Hepatocyte (in vitro differentiated cells): ENCODE data around the gene SLC8A1. TPM values are rescaled to one million over a fixed set of nuclear protein-coding genes. Genes with fewer than 3 reads are reported as not detected.

Experiments
- DNase-seq: peaks from one replicate; pipeline ENCODE4 v3.0.0-alpha.2; 2016; ENCODE audit warnings: low spot score
- H2AFZ ChIP-seq: fragments of 200-600 bp; sonication (generic); 2 replicates; pipeline ENCODE4 v1.6.0; 2016; ENCODE audit warnings: antibody characterized with exemption, mild to moderate bottlenecking
- H3K27ac ChIP-seq: fragments of 200-600 bp; sonication (generic); 2 replicates; pipeline ENCODE4 v1.5.1; 2016; ENCODE audit warnings: mild to moderate bottlenecking
- H3K27me3 ChIP-seq: fragments of 200-600 bp; sonication (generic); 2 replicates; pipeline ENCODE4 v1.6.1; 2016
- H3K36me3 ChIP-seq: fragments of 200-600 bp; sonication (generic); replicated peaks from 2 replicates; pipeline ENCODE4 v1.5.1; 2016; ENCODE audit warnings: low read depth; ENCODE audit not compliant: insufficient read depth
- H3K4me1 ChIP-seq: fragments of 200-600 bp; sonication (generic); 2 replicates; pipeline ENCODE4 v1.5.1; 2016; ENCODE audit warnings: mild to moderate bottlenecking, moderate library complexity; ENCODE audit not compliant: insufficient read depth
- H3K4me2 ChIP-seq: fragments of 200-600 bp; sonication (generic); 2 replicates; pipeline ENCODE4 v1.6.0; 2016
- H3K4me3 ChIP-seq: fragments of 200-600 bp; sonication (generic); 2 replicates; pipeline ENCODE4 v1.5.1; 2016; ENCODE audit warnings: mild to moderate bottlenecking
- H3K79me2 ChIP-seq: fragments of 200-600 bp; sonication (generic); 2 replicates; pipeline ENCODE4 v1.6.0; 2017; ENCODE audit warnings: mild to moderate bottlenecking
- H3K9me2 ChIP-seq: fragments of 200-600 bp; sonication (generic); replicated peaks from 2 replicates; pipeline ENCODE4 v1.6.0; 2017; ENCODE audit warnings: mild to moderate bottlenecking; ENCODE audit not compliant: insufficient read depth
- H3K9me3 ChIP-seq: fragments of 200-600 bp; sonication (generic); 2 replicates; pipeline ENCODE4 v1.5.1; 2016; ENCODE audit warnings: low read depth, mild to moderate bottlenecking
- H4K20me1 ChIP-seq: fragments of 200-600 bp; sonication (generic); 2 replicates; pipeline ENCODE4 v1.6.0; 2016; ENCODE audit warnings: mild to moderate bottlenecking; ENCODE audit not compliant: insufficient read depth, poor library complexity, severe bottlenecking
- CTCF ChIP-seq: fragments of 200-600 bp; sonication (generic); IDR thresholded peaks from 2 replicates; pipeline ENCODE4 v1.5.1; 2016; ENCODE audit warnings: antibody characterized with exemption, mild to moderate bottlenecking; ENCODE audit not compliant: poor library complexity
- EZH2 ChIP-seq: fragments of 200-600 bp; sonication (generic); IDR thresholded peaks from 2 replicates; pipeline ENCODE4 v1.6.1; 2016; ENCODE audit warnings: antibody characterized with exemption, mild to moderate bottlenecking, borderline replicate concordance
- EZH2phosphoT487 ChIP-seq: fragments of 200-600 bp; sonication (generic); IDR thresholded peaks from one replicate; pipeline ENCODE4 v1.6.1; 2018; ENCODE audit warnings: antibody characterized with exemption, mild to moderate bottlenecking, low read depth, moderate library complexity; ENCODE audit not compliant: unreplicated experiment, severe bottlenecking
- WGBS: methylation state at CpG from one replicate; pipeline ENCODE4 v1.1.6; 2016; ENCODE audit warnings: low lambda C conversion rate; ENCODE audit errors: missing lambda C conversion rate; 5-methylcytosine and 5-hydroxymethylcytosine counted together
- polyA plus RNA-seq: library from polyadenylated mRNA; unstranded; fragments of >200 nt; fragmentation: Nextera tagmentation; extraction: Ambion mirVana; gene quantifications from 2 replicates; pipeline ENCODE4 v1.2.1, GENCODE V29; 2016
- total RNA-seq: library from RNA; depleted of rRNA; stranded (reverse); fragments of >200 nt; gene quantifications from 2 replicates; pipeline ENCODE4 v1.2.3, GENCODE V29; 2014

The SLC8A1 gene
- total and polyA plus RNA-seq, 2 experiments from 2014 or later: 2.2 to 8.9 TPM

GRCh38 chr2:40244675-40245074 lies 207.2 kb downstream of the SLC8A1 start:
- WGBS: 5% methylated on average over 1 of the region's 1 CpG
- Histone ChIP-seq H4K20me1 (no peaks in the 10 kb centered on the region), H3K27me3 (no peaks in the 10 kb centered on the region), H3K4me1 (peaks cover 4% of the 10 kb centered on the region), H3K9me3 (no peaks in the 10 kb centered on the region), H3K4me2 (no peak overlapping the region), H3K4me3 (no peak overlapping the region), H3K27ac (no peak overlapping the region), H3K9me2 (no peaks in the 10 kb centered on the region), H2AFZ (no peak overlapping the region), H3K36me3 (no peaks in the 10 kb centered on the region), H3K79me2 (no peaks in the 10 kb centered on the region)
- TF ChIP-seq CTCF: peak; percentile 51
- no peak for TF ChIP-seq EZH2phosphoT487
- peak; percentile 68 for DNase-seq

- H3K27ac ChIP-seq: no peak overlapping the region
- WGBS: 72% methylated on average over 6 of the region's 6 CpGs
These were observed 207.6 kb downstream of the SLC8A1 start for GRCh38 chr2:40244251-40244650.

GRCh38 chr2:40243581-40244187 lies 208.2 kb downstream of the SLC8A1 start:
- no peaks in the 10 kb centered on the region for H3K79me2 ChIP-seq
- peaks cover 4% of the 10 kb centered on the region for H3K4me1 ChIP-seq
- H3K9me3 ChIP-seq: no peaks in the 10 kb centered on the region
- H3K9me2 ChIP-seq: no peaks in the 10 kb centered on the region
- WGBS: 53% methylated on average over 3 of the region's 3 CpGs
- no peak overlapping the region for H3K4me2 ChIP-seq
- no peaks in the 10 kb centered on the region for H3K27me3 ChIP-seq
- no peak for DNase-seq
- TF ChIP-seq EZH2 (no peak), EZH2phosphoT487 (no peak), CTCF (no peak)
- H3K4me3 ChIP-seq: no peak overlapping the region
- no peak overlapping the region for H3K27ac ChIP-seq
- H2AFZ ChIP-seq: no peak overlapping the region
- no peaks in the 10 kb centered on the region for H4K20me1 ChIP-seq
- H3K36me3 ChIP-seq: no peaks in the 10 kb centered on the region

More at GRCh38 chr2:40244251-40244650, 207.6 kb downstream of the SLC8A1 start:
- DNase-seq: no peak
- H3K27me3 ChIP-seq: no peaks in the 10 kb centered on the region
- no peak for TF ChIP-seq EZH2
- no peak for TF ChIP-seq EZH2phosphoT487
- TF ChIP-seq CTCF: no peak
- H3K36me3 ChIP-seq: no peaks in the 10 kb centered on the region
- peaks cover 4% of the 10 kb centered on the region for H3K4me1 ChIP-seq
- H3K4me2 ChIP-seq: no peak overlapping the region
- no peaks in the 10 kb centered on the region for H3K9me3 ChIP-seq
- no peaks in the 10 kb centered on the region for H3K79me2 ChIP-seq
- H3K9me2 ChIP-seq: no peaks in the 10 kb centered on the region
- no peak overlapping the region for H3K4me3 ChIP-seq
- no peaks in the 10 kb centered on the region for H4K20me1 ChIP-seq
- H2AFZ ChIP-seq: no peak overlapping the region

- Histone ChIP-seq H3K4me2 (no peak overlapping the region), H4K20me1 (no peaks in the 10 kb centered on the region), H3K79me2 (no peaks in the 10 kb centered on the region), H3K27me3 (no peaks in the 10 kb centered on the region), H2AFZ (no peak overlapping the region), H3K4me1 (peaks cover 4% of the 10 kb centered on the region), H3K36me3 (no peaks in the 10 kb centered on the region), H3K4me3 (no peak overlapping the region), H3K27ac (no peak overlapping the region), H3K9me3 (no peaks in the 10 kb centered on the region), H3K9me2 (no peaks in the 10 kb centered on the region)
- 78% methylated on average over 3 of the region's 3 CpGs for WGBS
- DNase-seq: no peak
- no peak for TF ChIP-seq CTCF
- TF ChIP-seq EZH2phosphoT487: no peak
- no peak for TF ChIP-seq EZH2
These were observed 209.6 kb downstream of the SLC8A1 start for GRCh38 chr2:40242315-40242714.
